HEK293 (cell line): Measurements from ENCODE around the gene DPH7.

Experiments used
- AEBP2 ChIP-seq: fragments of 450-650 bp; formaldehyde crosslinking; IDR thresholded peaks from 2 replicates; pipeline ENCODE4 v1.5.1; 2016; ENCODE audit warnings: missing biosample characterization, missing genetic modification characterization, borderline replicate concordance
- BCL6B ChIP-seq: fragments of 450-650 bp; formaldehyde crosslinking; IDR thresholded peaks from 2 replicates; pipeline ENCODE4 v1.5.1; 2017; ENCODE audit warnings: missing biosample characterization, missing genetic modification characterization
- GLI2 ChIP-seq: fragments of 450-650 bp; formaldehyde crosslinking; IDR thresholded peaks from 2 replicates; pipeline ENCODE4; 2017; ENCODE audit warnings: missing biosample characterization, missing genetic modification characterization, low read depth, borderline replicate concordance
- HOXA7 ChIP-seq: sonication (generic); formaldehyde crosslinking; IDR thresholded peaks from 2 replicates; pipeline ENCODE4 v1.8.1; 2022; ENCODE audit warnings: missing genetic modification reagents, borderline replicate concordance
- RBAK ChIP-seq: fragments of 450-650 bp; formaldehyde crosslinking; IDR thresholded peaks from 2 replicates; pipeline ENCODE4 v1.5.1; 2016; ENCODE audit warnings: missing biosample characterization, missing genetic modification characterization
- REST ChIP-seq: fragments of 450-650 bp; formaldehyde crosslinking; IDR thresholded peaks from 2 replicates; pipeline ENCODE4 v1.5.1; 2016; ENCODE audit warnings: missing biosample characterization, missing genetic modification characterization
- SP3 ChIP-seq: fragments of 450-650 bp; formaldehyde crosslinking; IDR thresholded peaks from 2 replicates; pipeline ENCODE4 v1.5.1; 2016; ENCODE audit warnings: missing biosample characterization, missing genetic modification characterization
- ZBTB20 ChIP-seq: fragments of 450-650 bp; formaldehyde crosslinking; IDR thresholded peaks from 2 replicates; pipeline ENCODE4 v1.5.1; 2016; ENCODE audit warnings: missing biosample characterization, missing genetic modification characterization
- ZBTB44 ChIP-seq: fragments of 450-650 bp; IDR thresholded peaks from 2 replicates; pipeline ENCODE4 v1.5.1; 2018; ENCODE audit warnings: missing biosample characterization, mild to moderate bottlenecking, missing genetic modification characterization
- ZBTB48 ChIP-seq: fragments of 450-650 bp; formaldehyde crosslinking; IDR thresholded peaks from 2 replicates; pipeline ENCODE4 v1.5.1; 2016; ENCODE audit warnings: missing biosample characterization, missing genetic modification characterization
- ZBTB8A ChIP-seq: fragments of 450-650 bp; formaldehyde crosslinking; IDR thresholded peaks from 2 replicates; pipeline ENCODE4 v1.5.1; 2016; ENCODE audit warnings: missing biosample characterization, missing genetic modification characterization
- ZNF10 ChIP-seq: fragments of 450-650 bp; formaldehyde crosslinking; IDR thresholded peaks from 2 replicates; pipeline ENCODE4 v1.5.1; 2017; ENCODE audit warnings: missing biosample characterization, missing genetic modification characterization
- ZNF140 ChIP-seq: fragments of 450-650 bp; formaldehyde crosslinking; IDR thresholded peaks from 2 replicates; pipeline ENCODE4 v1.5.1; 2016; ENCODE audit warnings: missing biosample characterization, missing genetic modification characterization
- ZNF146 ChIP-seq: fragments of 450-650 bp; formaldehyde crosslinking; IDR thresholded peaks from 2 replicates; pipeline ENCODE4 v1.5.1; 2016; ENCODE audit warnings: missing biosample characterization, missing genetic modification characterization
- ZNF155 ChIP-seq: fragments of 450-650 bp; formaldehyde crosslinking; IDR thresholded peaks from 2 replicates; pipeline ENCODE4 v1.5.1; 2016; ENCODE audit warnings: missing biosample characterization, missing genetic modification characterization
- ZNF16 ChIP-seq: fragments of 450-650 bp; formaldehyde crosslinking; IDR thresholded peaks from 2 replicates; pipeline ENCODE4 v1.5.1; 2016; ENCODE audit warnings: low read depth, missing biosample characterization, missing genetic modification characterization
- ZNF2 ChIP-seq: fragments of 450-650 bp; formaldehyde crosslinking; IDR thresholded peaks from 2 replicates; pipeline ENCODE4 v1.5.1; 2016; ENCODE audit warnings: missing biosample characterization, missing genetic modification characterization
- ZNF202 ChIP-seq: fragments of 450-650 bp; formaldehyde crosslinking; IDR thresholded peaks from 2 replicates; pipeline ENCODE4 v1.5.1; 2016; ENCODE audit warnings: missing biosample characterization, missing genetic modification characterization, borderline replicate concordance
- ZNF391 ChIP-seq: fragments of 450-650 bp; formaldehyde crosslinking; IDR thresholded peaks from 2 replicates; pipeline ENCODE4 v1.5.1; 2016; ENCODE audit warnings: low read depth, missing biosample characterization, missing genetic modification characterization, borderline replicate concordance
- ZNF404 ChIP-seq: fragments of 450-650 bp; formaldehyde crosslinking; IDR thresholded peaks from 2 replicates; pipeline ENCODE4 v1.5.1; 2017; ENCODE audit warnings: missing biosample characterization, missing genetic modification characterization
- ZNF423 ChIP-seq: fragments of 450-650 bp; formaldehyde crosslinking; IDR thresholded peaks from 2 replicates; pipeline ENCODE4 v1.5.1; 2016; ENCODE audit warnings: missing biosample characterization, missing genetic modification characterization
- ZNF48 ChIP-seq: fragments of 450-650 bp; formaldehyde crosslinking; IDR thresholded peaks from 2 replicates; pipeline ENCODE4 v1.5.1; 2016; ENCODE audit warnings: missing biosample characterization, missing genetic modification characterization
- ZNF555 ChIP-seq: fragments of 450-650 bp; formaldehyde crosslinking; conservative IDR thresholded peaks from 2 replicates; pipeline ENCODE4 v1.5.1; 2017; ENCODE audit warnings: missing biosample characterization, mild to moderate bottlenecking, missing genetic modification characterization, inconsistent platforms
- ZNF560 ChIP-seq: fragments of 450-650 bp; formaldehyde crosslinking; IDR thresholded peaks from 2 replicates; pipeline ENCODE4 v1.5.1; 2017; ENCODE audit warnings: missing biosample characterization, missing genetic modification characterization, borderline replicate concordance
- ZNF629 ChIP-seq: fragments of 450-650 bp; formaldehyde crosslinking; IDR thresholded peaks from 2 replicates; pipeline ENCODE4 v1.5.1; 2017; ENCODE audit warnings: missing biosample characterization, missing genetic modification characterization
- ZNF654 ChIP-seq: fragments of 450-650 bp; formaldehyde crosslinking; IDR thresholded peaks from 2 replicates; pipeline ENCODE4 v1.5.1; 2016; ENCODE audit warnings: low read depth, missing biosample characterization, missing genetic modification characterization
- ZNF704 ChIP-seq: fragments of 450-650 bp; formaldehyde crosslinking; IDR thresholded peaks from 2 replicates; pipeline ENCODE4 v1.5.1; 2016; ENCODE audit warnings: missing biosample characterization, missing genetic modification characterization
- ZNF747 ChIP-seq: fragments of 450-650 bp; formaldehyde crosslinking; IDR thresholded peaks from 2 replicates; pipeline ENCODE4 v1.5.1; 2016; ENCODE audit warnings: missing biosample characterization, missing genetic modification characterization
- ZNF792 ChIP-seq: fragments of 450-650 bp; formaldehyde crosslinking; IDR thresholded peaks from 2 replicates; pipeline ENCODE4 v1.5.1; 2016; ENCODE audit warnings: missing biosample characterization, missing genetic modification characterization
- ZNF837 ChIP-seq: fragments of 450-650 bp; formaldehyde crosslinking; IDR thresholded peaks from 2 replicates; pipeline ENCODE4 v1.5.1; 2016; ENCODE audit warnings: missing biosample characterization, missing genetic modification characterization
- ZSCAN5A ChIP-seq: fragments of 450-650 bp; formaldehyde crosslinking; IDR thresholded peaks from 2 replicates; pipeline ENCODE4 v1.5.1; 2016; ENCODE audit warnings: missing biosample characterization, missing genetic modification characterization

Gene DPH7

GRCh38 chr9:137607141-137607857, 28.6 kb upstream of the DPH7 start (continued):
- TF ChIP-seq REST (tag by site-specific recombination) (peak; percentile 39; the same call in 1 of the 2 replicates), BCL6B (no peak), ZNF747 (tag by site-specific recombination) (no peak), ZNF2 (tag by site-specific recombination) (no peak), RBAK (tag by site-specific recombination) (no peak), ZNF792 (tag by site-specific recombination) (no peak), ZNF560 (no peak), ZNF10 (tag by site-specific recombination) (no peak), ZNF48 (tag by site-specific recombination) (no peak), ZSCAN5A (tag by site-specific recombination) (no peak), ZNF629 (no peak), AEBP2 (tag by site-specific recombination) (no peak), HOXA7 (CRISPR knock-in tag) (no peak), ZNF140 (tag by site-specific recombination) (no peak), ZNF391 (no peak), ZNF146 (tag by site-specific recombination) (no peak), ZNF155 (no peak), SP3 (tag by site-specific recombination) (no peak), ZBTB20 (tag by site-specific recombination) (peak; percentile 79), ZNF555 (no peak), ZNF16 (tag by site-specific recombination) (no peak), ZBTB44 (tag by site-specific recombination) (no peak), ZBTB48 (no peak), ZNF704 (tag by site-specific recombination) (no peak), ZNF202 (tag by site-specific recombination) (no peak), GLI2 (no peak), ZBTB8A (tag by site-specific recombination) (no peak), ZNF423 (tag by site-specific recombination) (no peak), ZNF837 (no peak), ZNF654 (no peak), ZNF404 (tag by site-specific recombination) (no peak)
